ENCODE results near the gene CCDC40. TPM values are rescaled to one million over a fixed set of nuclear protein-coding genes. Genes with fewer than 3 reads are reported as not detected.

CCDC40 gene
- total RNA-seq, 1 experiment from 2014 or later: 3.9 TPM

DNA sequence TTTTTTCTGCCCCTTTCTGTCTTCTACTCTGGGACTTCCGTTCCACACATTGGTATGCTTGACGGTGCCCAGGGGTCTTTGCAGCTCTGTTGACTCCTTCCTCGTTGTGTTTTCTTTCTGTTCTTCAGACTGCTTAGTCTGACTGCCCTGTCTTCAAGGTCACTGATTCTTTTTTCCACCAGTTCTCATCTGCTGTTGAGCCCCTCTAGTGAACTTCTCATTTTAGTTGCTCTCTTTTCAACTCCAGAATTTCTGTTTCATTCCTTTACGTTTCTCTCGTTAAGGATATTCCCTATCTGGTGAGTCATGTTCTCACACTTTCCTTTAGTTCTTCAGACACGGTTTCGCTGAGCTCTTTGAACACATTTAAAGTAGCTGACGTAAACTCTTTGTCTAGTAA is 78.7 kb downstream of the CCDC40 start:
- Mint-ChIP-seq H3K4me3 (ENCODE audit: unreplicated experiment) (no peak overlapping the region), H3K36me3 (ENCODE audit: insufficient read depth, unreplicated experiment) (no peaks in the 10 kb centered on the region), H3K9me3 (ENCODE audit: unreplicated experiment) (no peaks in the 10 kb centered on the region), H3K27me3 (ENCODE audit: insufficient read depth, unreplicated experiment) (no peaks in the 10 kb centered on the region), H3K27ac (ENCODE audit: unreplicated experiment) (no peak overlapping the region), H3K4me1 (ENCODE audit: low read depth, unreplicated experiment) (no peaks in the 10 kb centered on the region)
- Histone ChIP-seq H3K36me3 (ENCODE audit: control insufficient read depth, insufficient read depth, low read length) (no peaks in the 10 kb centered on the region), H3K27me3 (replicated peaks; ENCODE audit: control insufficient read depth, insufficient read depth, low read length) (no peaks in the 10 kb centered on the region), H3K4me3 (ENCODE audit: low read depth, low read length) (no peak overlapping the region), H3K9me3 (no peaks in the 10 kb centered on the region), H3K4me1 (no peaks in the 10 kb centered on the region)
- ChIA-PET POLR2A (no interaction called here), CTCF (no interaction called here)
- no peak for DNase-seq
- no TSS peak for BruUV-seq (replicated peaks)
- intact Hi-C loops (cut with micrococcal nuclease; ENCODE audit: unreplicated experiment): no loop called here
- no peak for TF ChIP-seq CTCF (IDR thresholded peaks at IDR 0.05; ENCODE audit: insufficient read depth in 1 of 2, low read depth in 1 of 2, low read length in 1 of 2, severe bottlenecking in 1 of 2, unreplicated experiment in 1 of 2)

DNA sequence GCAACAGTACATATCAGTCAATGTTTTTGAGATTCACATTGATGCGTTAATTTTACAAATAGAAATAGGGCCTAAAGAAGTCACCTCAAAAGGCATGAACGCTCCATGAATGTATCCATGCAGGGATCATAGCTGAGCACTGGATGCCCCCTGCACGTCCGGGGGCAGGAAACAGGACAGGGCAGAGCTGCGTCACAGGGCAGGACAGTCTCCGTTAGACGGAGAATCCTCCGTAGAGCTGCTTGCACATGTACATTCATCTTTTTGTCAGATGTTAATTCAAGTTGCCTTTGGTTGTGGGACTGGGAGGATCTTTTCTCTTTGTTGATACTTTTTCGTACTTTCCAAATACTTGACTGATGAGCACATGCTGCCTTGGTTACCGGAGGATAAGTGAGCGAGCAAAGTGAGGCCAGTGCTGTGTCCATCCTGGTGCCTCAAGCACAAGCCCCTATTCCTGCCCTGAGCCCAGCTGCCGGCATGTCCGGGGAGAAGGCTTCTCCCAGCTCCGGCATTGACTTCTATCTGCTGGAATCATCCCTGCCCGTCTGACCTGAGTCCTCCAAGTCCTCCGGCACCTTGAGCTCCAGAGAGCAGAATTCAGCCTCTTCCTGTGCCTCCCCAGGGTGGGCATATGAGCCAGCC is 80.0 kb downstream of the CCDC40 start:
- Histone ChIP-seq H3K27me3 (replicated peaks; ENCODE audit: control insufficient read depth, insufficient read depth, low read length) (no peaks in the 10 kb centered on the region), H3K36me3 (ENCODE audit: control insufficient read depth, insufficient read depth, low read length) (no peaks in the 10 kb centered on the region), H3K4me3 (ENCODE audit: low read depth, low read length) (no peak overlapping the region), H3K4me1 (no peaks in the 10 kb centered on the region), H3K9me3 (no peaks in the 10 kb centered on the region)
- no peaks in the 10 kb centered on the region for H3K27me3 Mint-ChIP-seq (ENCODE audit: insufficient read depth, unreplicated experiment)
- H3K4me3 Mint-ChIP-seq (ENCODE audit: unreplicated experiment): no peak overlapping the region
- H3K4me1 Mint-ChIP-seq (ENCODE audit: low read depth, unreplicated experiment): no peaks in the 10 kb centered on the region
- DNase-seq: no peak
- no peaks in the 10 kb centered on the region for H3K9me3 Mint-ChIP-seq (ENCODE audit: unreplicated experiment)
- POLR2A ChIA-PET: no interaction called here
- no peaks in the 10 kb centered on the region for H3K36me3 Mint-ChIP-seq (ENCODE audit: insufficient read depth, unreplicated experiment)
- intact Hi-C loops (cut with micrococcal nuclease; ENCODE audit: unreplicated experiment): no loop called here
- no peak for TF ChIP-seq CTCF (IDR thresholded peaks at IDR 0.05; ENCODE audit: insufficient read depth in 1 of 2, low read depth in 1 of 2, low read length in 1 of 2, severe bottlenecking in 1 of 2, unreplicated experiment in 1 of 2)
- no peak overlapping the region for H3K27ac Mint-ChIP-seq (ENCODE audit: unreplicated experiment)
- CTCF ChIA-PET: interaction anchor here (1.4 kb wide), 1 partner anchor 15 kb away, joined by 4 read pairs; the partner anchor contains the start of gene GAA
- BruUV-seq (replicated peaks): no TSS peak

DNA sequence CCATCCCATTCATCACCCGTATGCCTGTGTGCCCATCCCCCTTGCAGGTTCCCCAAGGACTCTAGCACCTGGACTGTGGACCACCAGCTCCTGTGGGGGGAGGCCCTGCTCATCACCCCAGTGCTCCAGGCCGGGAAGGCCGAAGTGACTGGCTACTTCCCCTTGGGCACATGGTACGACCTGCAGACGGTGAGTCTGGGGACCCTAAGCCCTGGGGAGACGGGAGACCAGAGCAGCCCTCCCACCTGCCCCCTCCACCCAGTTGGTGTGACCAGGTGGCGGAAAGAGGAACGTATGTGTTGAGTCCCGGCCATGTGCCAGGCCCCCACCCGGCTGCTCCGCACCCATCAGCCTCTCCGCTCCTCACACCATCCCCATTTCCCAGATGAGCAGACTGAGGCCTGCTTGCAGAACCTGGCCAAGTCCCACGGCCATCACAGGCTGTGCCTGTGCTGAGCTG is 80.5 kb downstream of the CCDC40 start:
- DNase-seq: no peak

More for the DNA sequence above, 80.5 kb downstream of the CCDC40 start:
- no TSS peak for BruUV-seq (replicated peaks)
- POLR2A ChIA-PET: no interaction called here
- no peak overlapping the region for H3K27ac Mint-ChIP-seq (ENCODE audit: unreplicated experiment)
- no peaks in the 10 kb centered on the region for H3K4me1 Mint-ChIP-seq (ENCODE audit: low read depth, unreplicated experiment)
- no peaks in the 10 kb centered on the region for H3K27me3 Mint-ChIP-seq (ENCODE audit: insufficient read depth, unreplicated experiment)
- no peaks in the 10 kb centered on the region for H3K36me3 ChIP-seq (ENCODE audit: control insufficient read depth, insufficient read depth, low read length)
- TF ChIP-seq CTCF (IDR thresholded peaks at IDR 0.05; ENCODE audit: insufficient read depth in 1 of 2, low read depth in 1 of 2, low read length in 1 of 2, severe bottlenecking in 1 of 2, unreplicated experiment in 1 of 2): no peak
- intact Hi-C loops (cut with micrococcal nuclease; ENCODE audit: unreplicated experiment): no loop called here
- no peaks in the 10 kb centered on the region for H3K4me1 ChIP-seq
- no peaks in the 10 kb centered on the region for H3K27me3 ChIP-seq (replicated peaks; ENCODE audit: control insufficient read depth, insufficient read depth, low read length)
- H3K9me3 ChIP-seq: no peaks in the 10 kb centered on the region
- CTCF ChIA-PET: interaction anchor here (1.4 kb wide), 1 partner anchor 16 kb away, joined by 4 read pairs; the partner anchor contains the start of gene GAA
- no peak overlapping the region for H3K4me3 Mint-ChIP-seq (ENCODE audit: unreplicated experiment)
- no peaks in the 10 kb centered on the region for H3K36me3 Mint-ChIP-seq (ENCODE audit: insufficient read depth, unreplicated experiment)
- H3K4me3 ChIP-seq (ENCODE audit: low read depth, low read length): no peak overlapping the region
- no peaks in the 10 kb centered on the region for H3K9me3 Mint-ChIP-seq (ENCODE audit: unreplicated experiment)
